HG03039 (cell line): Measurements from ENCODE around the gene ZBTB20.
"Not testable (repeated sequence)": the region's sequence is repeated elsewhere in the genome, so short reads cannot be mapped to it uniquely, and the experiment has no call there.

Experiments used
- ATAC-seq: cut with Tn5 transposase; IDR thresholded peaks from one replicate; pipeline ENCODE4 v1.9.1; 2021; ENCODE audit warnings: mild to moderate bottlenecking, moderate library complexity; ENCODE audit not compliant: unreplicated experiment

Gene ZBTB20

GRCh38 chr3:115146418-115147328 is at the start of gene ZBTB20:
ZBTB20 (minus strand) TSS chr3:115147288.
- ATAC-seq: peak; percentile 22

GRCh38 chr3:115194476-115194875 is 47.4 kb upstream of the ZBTB20 start:
- no peak for ATAC-seq

- no peak for ATAC-seq
Observed at GRCh38 chr3:115190747-115191146, 43.7 kb upstream of the ZBTB20 start.

- ATAC-seq: peak; percentile 100
Observed at GRCh38 chr3:115187149-115187757, 40.2 kb upstream of the ZBTB20 start.

- peak; percentile 36 for ATAC-seq
Observed at GRCh38 chr3:115186351-115187148, 39.5 kb upstream of the ZBTB20 start.

GRCh38 chr3:115184859-115185572 is 37.9 kb upstream of the ZBTB20 start:
- ATAC-seq: not testable (repeated sequence)

- not testable (repeated sequence) for ATAC-seq
Observed at GRCh38 chr3:115178930-115179329, 31.8 kb upstream of the ZBTB20 start.

GRCh38 chr3:115169808-115170207 is 22.7 kb upstream of the ZBTB20 start:
- ATAC-seq: no peak

GRCh38 chr3:115165701-115166100 is 18.6 kb upstream of the ZBTB20 start:
- no peak for ATAC-seq

GRCh38 chr3:115165266-115165665 is 18.2 kb upstream of the ZBTB20 start:
- ATAC-seq: no peak

- no peak for ATAC-seq
Observed at GRCh38 chr3:115164374-115165221, 17.5 kb upstream of the ZBTB20 start.

GRCh38 chr3:115162759-115163158 is 15.7 kb upstream of the ZBTB20 start:
- ATAC-seq: no peak

- no peak for ATAC-seq
Observed at GRCh38 chr3:115161866-115162265, 14.8 kb upstream of the ZBTB20 start.

- ATAC-seq: no peak
Observed at GRCh38 chr3:115161168-115161834, 14.2 kb upstream of the ZBTB20 start.

GRCh38 chr3:115160295-115160694 is 13.2 kb upstream of the ZBTB20 start:
- peak; percentile 95 for ATAC-seq

GRCh38 chr3:115156046-115156654 is 9.1 kb upstream of the ZBTB20 start:
- no peak for ATAC-seq

- ATAC-seq: no peak
Observed at GRCh38 chr3:115154611-115155010, 7.5 kb upstream of the ZBTB20 start.

- no peak for ATAC-seq
Observed at GRCh38 chr3:115151921-115152320, 4.8 kb upstream of the ZBTB20 start.
